ENCODE data around the gene LYVE1.

Gene LYVE1

DNA sequence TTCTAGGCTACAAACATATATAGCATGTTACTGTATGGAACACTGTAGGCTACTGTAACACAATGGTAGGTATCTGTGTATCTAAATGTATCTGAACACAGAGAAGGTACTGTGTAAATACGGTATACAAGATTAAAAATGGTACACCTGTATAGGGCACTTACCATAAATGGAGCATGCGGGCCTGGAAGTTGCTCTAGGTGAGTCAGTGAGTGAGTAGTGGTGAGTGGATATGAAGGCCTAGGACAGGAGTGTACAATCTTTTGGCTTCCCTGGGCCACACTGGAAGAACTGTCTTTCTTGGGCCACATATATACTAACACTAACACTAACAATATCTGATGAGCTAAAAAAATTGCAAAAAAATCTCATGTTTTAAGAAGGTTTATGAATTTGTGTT lies 48.8 kb downstream of the LYVE1 start:
- H3K4me1 ChIP-seq: peaks cover 0 to 46% (median 11%) of the 10 kb centered on the region in 4 donors

DNA sequence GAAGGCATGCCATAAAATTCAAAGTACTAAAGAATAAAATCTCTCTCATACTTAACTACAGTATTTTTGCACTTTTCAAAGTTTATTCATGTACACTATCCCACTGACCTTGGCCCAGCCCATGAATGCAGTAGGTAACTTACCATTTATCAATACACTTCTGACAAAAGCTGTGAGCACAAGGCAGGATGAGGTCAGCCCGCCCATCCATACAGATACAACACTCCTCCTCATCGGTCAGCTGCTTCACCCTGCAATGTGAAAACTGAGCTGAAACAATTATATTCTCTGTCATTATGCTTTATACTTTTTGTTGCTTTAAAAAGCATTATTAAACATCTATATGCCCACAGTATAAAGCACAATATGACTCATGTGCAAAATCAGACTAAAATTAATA lies 49.6 kb downstream of the LYVE1 start:
- intact Hi-C loops (cut with DNase I; ENCODE audit: low total_unique reads): no loop called here
- H3K4me1 ChIP-seq: peaks cover 0 to 53% (median 13%) of the 10 kb centered on the region in 4 donors
- no peak overlapping the region for H3K4me3 ChIP-seq
- H3K9me3 ChIP-seq: no peaks in the 10 kb centered on the region
- no peak overlapping the region for H3K27ac ChIP-seq
- no peak for DNase-seq
- TF ChIP-seq, protein P1, sequence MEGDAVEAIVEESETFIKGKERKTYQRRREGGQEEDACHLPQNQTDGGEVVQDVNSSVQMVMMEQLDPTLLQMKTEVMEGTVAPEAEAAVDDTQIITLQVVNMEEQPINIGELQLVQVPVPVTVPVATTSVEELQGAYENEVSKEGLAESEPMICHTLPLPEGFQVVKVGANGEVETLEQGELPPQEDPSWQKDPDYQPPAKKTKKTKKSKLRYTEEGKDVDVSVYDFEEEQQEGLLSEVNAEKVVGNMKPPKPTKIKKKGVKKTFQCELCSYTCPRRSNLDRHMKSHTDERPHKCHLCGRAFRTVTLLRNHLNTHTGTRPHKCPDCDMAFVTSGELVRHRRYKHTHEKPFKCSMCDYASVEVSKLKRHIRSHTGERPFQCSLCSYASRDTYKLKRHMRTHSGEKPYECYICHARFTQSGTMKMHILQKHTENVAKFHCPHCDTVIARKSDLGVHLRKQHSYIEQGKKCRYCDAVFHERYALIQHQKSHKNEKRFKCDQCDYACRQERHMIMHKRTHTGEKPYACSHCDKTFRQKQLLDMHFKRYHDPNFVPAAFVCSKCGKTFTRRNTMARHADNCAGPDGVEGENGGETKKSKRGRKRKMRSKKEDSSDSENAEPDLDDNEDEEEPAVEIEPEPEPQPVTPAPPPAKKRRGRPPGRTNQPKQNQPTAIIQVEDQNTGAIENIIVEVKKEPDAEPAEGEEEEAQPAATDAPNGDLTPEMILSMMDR (IDR thresholded peaks at IDR 0.05): no peak
- peaks cover 7 to 39% (median 18%) of the 10 kb centered on the region in 3 donors for H3K36me3 ChIP-seq
- no peaks in the 10 kb centered on the region for H3K27me3 ChIP-seq

More for the DNA sequence above, 48.8 kb downstream of the LYVE1 start:
- TF ChIP-seq, protein P1 (IDR thresholded peaks at IDR 0.05): no peak
- Histone ChIP-seq H3K4me3 (no peak overlapping the region), H3K9me3 (no peaks in the 10 kb centered on the region), H3K27ac (no peak overlapping the region), H3K27me3 (no peaks in the 10 kb centered on the region), H3K36me3 (peaks cover 12 to 46% (median 22%) of the 10 kb centered on the region in 3 donors)
- intact Hi-C loops (cut with DNase I; ENCODE audit: low total_unique reads): no loop called here
- DNase-seq: no peak

DNA sequence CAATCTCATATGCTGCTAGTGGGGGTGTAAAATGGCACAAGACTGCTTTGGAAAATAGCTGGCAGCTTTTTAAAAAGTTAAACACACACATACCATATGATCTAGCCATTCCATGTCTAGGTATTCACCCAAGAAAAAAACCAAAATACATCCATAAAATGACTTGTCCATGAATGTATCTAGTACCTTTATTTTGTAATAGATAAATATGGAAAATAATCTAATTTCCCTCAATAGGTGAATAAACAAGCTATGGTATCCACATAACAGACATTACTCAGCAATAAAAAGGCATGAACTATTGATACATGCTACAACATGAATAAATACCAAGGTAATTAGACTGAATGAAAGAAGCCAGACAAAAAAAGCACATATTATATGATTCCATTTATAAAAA lies 50.3 kb downstream of the LYVE1 start:
- no peak overlapping the region for H3K27ac ChIP-seq
- TF ChIP-seq, protein P1 (IDR thresholded peaks at IDR 0.05): no peak
- intact Hi-C loops (cut with DNase I; ENCODE audit: low total_unique reads): no loop called here
- H3K4me3 ChIP-seq: no peak overlapping the region
- no peak for DNase-seq
- H3K9me3 ChIP-seq: no peaks in the 10 kb centered on the region
- peaks cover 0 to 53% (median 12%) of the 10 kb centered on the region in 4 donors for H3K4me1 ChIP-seq
- peaks cover 7 to 31% (median 12%) of the 10 kb centered on the region in 3 donors for H3K36me3 ChIP-seq
- no peaks in the 10 kb centered on the region for H3K27me3 ChIP-seq

DNA sequence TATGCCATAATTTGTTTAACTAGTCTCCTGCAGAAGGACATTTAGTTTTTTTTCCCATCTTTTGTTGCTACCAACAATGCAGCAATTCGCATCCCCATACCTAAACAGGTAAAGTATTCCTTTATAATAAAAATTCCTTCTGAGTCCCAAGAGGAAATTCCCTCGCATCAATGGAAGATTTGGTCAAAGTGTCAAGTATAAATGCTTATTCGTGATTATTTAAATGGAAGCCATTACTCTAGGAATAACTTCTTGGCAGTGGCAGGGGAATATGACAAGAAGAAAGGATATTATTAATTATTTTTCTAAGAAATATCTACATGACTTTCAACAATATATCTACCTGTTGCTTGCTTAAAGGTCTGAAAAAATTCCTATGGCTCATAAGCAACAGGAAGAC lies 53.0 kb downstream of the LYVE1 start:
- TF ChIP-seq, protein P1 (IDR thresholded peaks at IDR 0.05): no peak
- Histone ChIP-seq H3K9me3 (no peaks in the 10 kb centered on the region), H3K36me3 (peaks cover 7 to 15% (median 12%) of the 10 kb centered on the region in 3 donors), H3K27ac (peak overlapping the region in 1 of 2 donors; percentile 36), H3K4me3 (no peak overlapping the region), H3K27me3 (no peaks in the 10 kb centered on the region), H3K4me1 (peaks cover 0 to 36% (median 8%) of the 10 kb centered on the region in 4 donors)
- no peak for DNase-seq
- intact Hi-C loops (cut with DNase I; ENCODE audit: low total_unique reads): no loop called here

DNA sequence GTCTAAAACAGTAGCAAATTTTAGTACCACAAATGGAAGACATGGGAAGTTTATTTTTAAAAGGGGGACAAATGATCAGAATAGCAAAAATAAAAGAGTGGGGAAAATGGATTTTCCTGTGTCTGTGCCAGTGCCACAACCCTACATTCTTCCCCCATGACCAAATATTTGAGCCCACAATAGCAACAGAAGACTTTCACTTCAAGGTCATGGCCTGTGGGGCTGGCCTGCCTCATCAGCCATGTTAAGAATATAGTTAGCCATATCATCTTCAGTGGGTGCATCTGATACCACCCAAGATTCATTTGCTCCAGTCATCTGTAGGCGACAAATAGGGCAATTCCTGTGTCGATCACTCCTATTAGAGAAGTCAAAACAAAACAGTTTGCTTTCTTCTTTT lies 53.8 kb downstream of the LYVE1 start:
- Histone ChIP-seq H3K27ac (peak overlapping the region; percentile 36 to 42), H3K4me3 (no peak overlapping the region), H3K36me3 (peaks cover 5 to 11% (median 9%) of the 10 kb centered on the region in 3 donors), H3K9me3 (no peaks in the 10 kb centered on the region), H3K4me1 (peaks cover 0 to 36% (median 8%) of the 10 kb centered on the region in 4 donors), H3K27me3 (no peaks in the 10 kb centered on the region)
- TF ChIP-seq, protein P1 (IDR thresholded peaks at IDR 0.05): no peak
- intact Hi-C loops (cut with DNase I; ENCODE audit: low total_unique reads): loop anchor here (5.0 kb wide), 1 partner anchor 107 kb away; no protein-coding TSS in a partner anchor
- DNase-seq: no peak
